Neuron (in vitro differentiated cells): ENCODE data around the gene ISCA2.
"Not testable (repeated sequence)": the region's sequence is repeated elsewhere in the genome, so short reads cannot be mapped to it uniquely, and the experiment has no call there.

Source experiments
- H2AFZ ChIP-seq: one replicate; pipeline ENCODE4 v1.6.1; 2013; ENCODE audit warnings: low read depth, mild to moderate bottlenecking, inconsistent platforms, low read length, moderate library complexity
- H3K27me3 ChIP-seq: one replicate; pipeline ENCODE4 v1.6.1; 2013; ENCODE audit warnings: low read length; ENCODE audit not compliant: insufficient read depth
- H3K36me3 ChIP-seq: one replicate; pipeline ENCODE4 v1.6.1; 2013; ENCODE audit warnings: low read length; ENCODE audit not compliant: insufficient read depth
- H3K4me1 ChIP-seq: one replicate; pipeline ENCODE4 v1.6.1; 2013; ENCODE audit warnings: low read length; ENCODE audit not compliant: insufficient read depth
- H3K4me3 ChIP-seq: 2 replicates; pipeline ENCODE4 v1.5.1; 2013; ENCODE audit warnings: mild to moderate bottlenecking, low read length, moderate library complexity
- H3K9me3 ChIP-seq: one replicate; pipeline ENCODE4 v1.6.1; 2013; ENCODE audit warnings: low read length

The ISCA2 gene

DNA sequence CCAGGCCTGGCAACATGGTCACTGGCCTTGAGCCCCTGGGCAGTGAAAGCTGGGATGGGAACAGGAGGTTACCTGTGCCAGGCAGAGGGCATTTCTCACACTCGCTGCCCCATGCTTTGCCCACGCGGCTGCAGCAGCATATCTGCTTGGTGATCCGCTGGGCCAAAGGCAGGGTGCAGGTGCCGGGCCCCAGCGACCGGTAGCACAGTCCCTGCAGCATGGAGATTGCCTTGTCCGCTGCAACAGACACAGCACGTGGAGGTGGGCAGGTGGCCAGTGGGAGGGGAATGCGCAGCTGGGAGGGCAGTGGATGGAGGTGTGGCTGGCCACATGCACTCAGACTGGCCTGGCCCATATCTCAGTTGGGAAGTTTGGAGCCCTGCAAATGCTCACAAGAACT is 35.3 kb downstream of the ISCA2 start:
- Histone ChIP-seq H3K9me3 (no peaks in the 10 kb centered on the region), H2AFZ (no peak overlapping the region), H3K4me3 (no peak overlapping the region), H3K4me1 (peaks cover 13% of the 10 kb centered on the region), H3K36me3 (no peaks in the 10 kb centered on the region), H3K27me3 (no peaks in the 10 kb centered on the region)

DNA sequence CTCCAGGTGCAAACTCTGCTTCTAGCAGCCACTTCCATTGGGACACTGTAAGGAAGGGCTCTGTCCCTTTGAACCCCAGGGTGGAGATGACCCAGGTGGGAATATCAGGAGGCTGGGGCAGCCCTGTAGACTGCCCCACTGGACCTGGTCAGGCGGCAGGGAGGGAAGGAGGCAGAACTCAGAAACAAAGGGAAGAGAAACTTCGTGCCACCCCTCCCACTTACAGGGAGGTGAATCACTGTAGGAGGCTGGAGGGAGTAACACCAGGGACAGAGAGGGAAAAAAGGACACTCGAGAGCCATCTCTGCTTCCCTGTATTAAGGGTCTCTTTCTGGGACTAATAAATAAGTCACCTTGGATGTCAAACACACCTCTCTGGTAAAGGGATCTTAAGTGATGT is 37.4 kb downstream of the ISCA2 start:
- no peak overlapping the region for H2AFZ ChIP-seq
- no peaks in the 10 kb centered on the region for H3K27me3 ChIP-seq
- H3K4me1 ChIP-seq = peaks cover 8% of the 10 kb centered on the region
- H3K9me3 ChIP-seq = no peaks in the 10 kb centered on the region
- H3K4me3 ChIP-seq = no peak overlapping the region
- H3K36me3 ChIP-seq = no peaks in the 10 kb centered on the region

DNA sequence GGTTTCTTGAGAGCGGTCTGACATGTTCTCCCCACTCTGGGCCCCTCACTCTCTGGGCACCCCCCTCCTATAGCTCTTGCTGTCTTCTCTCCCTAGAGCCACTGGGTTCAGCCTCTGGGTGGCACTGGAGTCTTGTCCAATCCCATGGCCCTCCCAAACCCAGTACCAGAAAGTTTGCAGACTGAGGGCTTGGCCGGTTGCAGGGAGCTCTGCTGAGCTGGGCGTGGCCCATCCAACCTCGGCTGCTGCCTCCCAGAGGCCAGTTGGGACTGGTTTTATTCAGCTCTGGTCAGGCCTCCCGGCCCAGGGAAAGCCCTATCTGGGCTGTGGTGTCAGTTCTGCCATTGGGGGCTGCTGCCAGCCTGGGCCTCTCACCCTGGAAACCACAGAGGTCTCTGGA is 37.9 kb downstream of the ISCA2 start:
- Histone ChIP-seq H3K36me3 (no peaks in the 10 kb centered on the region), H3K27me3 (no peaks in the 10 kb centered on the region), H3K4me1 (peaks cover 8% of the 10 kb centered on the region), H3K4me3 (no peak overlapping the region), H3K9me3 (no peaks in the 10 kb centered on the region), H2AFZ (no peak overlapping the region)

DNA sequence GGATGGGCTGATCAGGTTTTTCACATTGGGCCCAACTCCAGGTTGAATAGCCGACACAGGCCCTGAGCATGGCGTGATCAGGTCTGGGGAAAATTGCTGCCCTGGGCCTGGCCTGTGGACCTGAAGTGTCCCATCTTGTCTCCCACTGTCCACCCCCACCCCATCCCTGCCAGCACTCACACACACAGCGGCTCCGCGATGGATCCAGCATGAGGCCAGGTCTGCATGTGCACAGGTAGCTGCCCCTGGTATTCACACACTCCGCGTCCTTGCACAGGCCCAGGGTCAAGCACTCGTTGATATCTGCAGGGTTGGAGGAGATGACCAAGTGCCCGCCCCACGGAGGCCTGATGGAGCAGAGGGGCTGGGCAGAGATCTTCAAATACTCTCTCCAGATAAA is 38.7 kb downstream of the ISCA2 start:
- H3K36me3 ChIP-seq = no peaks in the 10 kb centered on the region
- H3K9me3 ChIP-seq = no peaks in the 10 kb centered on the region
- H3K4me3 ChIP-seq = no peak overlapping the region
- no peak overlapping the region for H2AFZ ChIP-seq
- peaks cover 8% of the 10 kb centered on the region for H3K4me1 ChIP-seq
- no peaks in the 10 kb centered on the region for H3K27me3 ChIP-seq

DNA sequence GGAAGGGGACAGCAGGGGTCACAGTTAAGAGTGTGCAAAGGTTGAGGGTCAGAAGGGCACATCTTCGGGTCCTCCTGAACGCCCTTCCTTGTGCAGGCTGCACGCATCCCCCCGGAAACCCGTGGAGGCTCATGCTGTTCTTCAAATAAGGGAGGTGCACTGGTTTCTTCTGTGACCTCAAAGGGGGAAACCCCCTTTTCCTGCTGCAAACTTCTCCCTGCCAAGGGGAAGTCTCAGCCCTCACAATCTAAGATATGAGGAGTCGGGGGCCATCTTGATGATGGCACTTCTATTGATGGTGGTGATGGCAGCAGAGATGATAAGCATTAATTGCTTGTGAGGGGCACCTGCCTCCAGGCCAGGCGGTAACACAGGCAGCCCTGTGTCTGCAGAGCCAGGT is 40.0 kb downstream of the ISCA2 start:
- H3K4me3 ChIP-seq = no peak overlapping the region
- no peaks in the 10 kb centered on the region for H3K36me3 ChIP-seq
- no peak overlapping the region for H2AFZ ChIP-seq
- no peaks in the 10 kb centered on the region for H3K27me3 ChIP-seq
- H3K9me3 ChIP-seq = no peaks in the 10 kb centered on the region
- peaks cover 8% of the 10 kb centered on the region for H3K4me1 ChIP-seq

DNA sequence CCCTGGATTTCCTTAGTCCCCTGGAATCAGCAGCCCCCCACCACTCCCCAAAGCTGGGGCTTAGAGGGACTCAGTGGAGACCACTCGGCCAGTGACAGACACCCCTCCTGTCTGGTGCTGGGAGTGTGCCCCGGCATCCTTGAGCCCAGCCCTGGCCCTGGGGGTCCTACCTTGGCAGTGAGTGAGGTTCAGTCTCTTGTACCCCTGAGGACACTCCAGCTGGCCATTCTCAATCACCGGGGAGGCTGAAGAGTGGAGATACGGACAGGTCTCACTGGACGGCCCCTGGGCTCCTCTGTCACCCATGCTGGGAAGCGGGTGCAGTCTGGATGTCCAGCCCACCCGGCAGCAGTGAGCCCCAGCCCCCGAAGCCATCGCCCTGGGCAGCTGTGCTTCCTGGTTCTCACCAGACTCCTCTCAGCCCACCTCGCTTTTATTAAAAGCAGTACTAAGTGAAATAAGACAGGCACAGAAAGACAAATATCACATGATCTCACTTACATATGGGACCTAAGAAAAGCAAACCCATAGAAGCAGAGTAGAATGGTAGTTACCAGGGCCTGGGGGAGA is 42.3 kb downstream of the ISCA2 start:
- Histone ChIP-seq H3K27me3 (no peaks in the 10 kb centered on the region), H3K9me3 (no peaks in the 10 kb centered on the region), H2AFZ (no peak overlapping the region)

DNA sequence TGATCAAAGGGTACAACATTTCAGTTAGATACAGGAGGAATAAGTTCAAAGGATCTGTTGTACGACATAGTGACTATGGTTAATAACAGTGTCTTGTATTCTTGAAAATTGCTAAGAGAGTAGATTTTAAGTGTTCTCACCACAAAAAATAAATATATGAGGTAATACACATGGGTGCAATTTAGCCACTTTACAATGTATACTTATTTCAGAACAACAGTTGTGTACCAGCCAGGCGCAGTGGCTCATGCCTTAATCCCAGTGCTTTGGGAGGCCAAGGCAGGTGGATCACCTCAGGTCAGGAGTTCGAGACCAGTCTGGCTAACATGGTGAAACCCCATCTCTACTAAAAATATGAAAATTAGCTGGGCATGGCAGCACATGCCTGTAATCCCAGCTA is 42.8 kb downstream of the ISCA2 start:
- not testable (repeated sequence) for H3K36me3 ChIP-seq, H3K4me3 ChIP-seq, H2AFZ ChIP-seq, H3K4me1 ChIP-seq, H3K27me3 ChIP-seq, H3K9me3 ChIP-seq

More for the DNA sequence above, 42.3 kb downstream of the ISCA2 start:
- no peaks in the 10 kb centered on the region for H3K36me3 ChIP-seq
- no peak overlapping the region for H3K4me3 ChIP-seq
- H3K4me1 ChIP-seq = peaks cover 8% of the 10 kb centered on the region

DNA sequence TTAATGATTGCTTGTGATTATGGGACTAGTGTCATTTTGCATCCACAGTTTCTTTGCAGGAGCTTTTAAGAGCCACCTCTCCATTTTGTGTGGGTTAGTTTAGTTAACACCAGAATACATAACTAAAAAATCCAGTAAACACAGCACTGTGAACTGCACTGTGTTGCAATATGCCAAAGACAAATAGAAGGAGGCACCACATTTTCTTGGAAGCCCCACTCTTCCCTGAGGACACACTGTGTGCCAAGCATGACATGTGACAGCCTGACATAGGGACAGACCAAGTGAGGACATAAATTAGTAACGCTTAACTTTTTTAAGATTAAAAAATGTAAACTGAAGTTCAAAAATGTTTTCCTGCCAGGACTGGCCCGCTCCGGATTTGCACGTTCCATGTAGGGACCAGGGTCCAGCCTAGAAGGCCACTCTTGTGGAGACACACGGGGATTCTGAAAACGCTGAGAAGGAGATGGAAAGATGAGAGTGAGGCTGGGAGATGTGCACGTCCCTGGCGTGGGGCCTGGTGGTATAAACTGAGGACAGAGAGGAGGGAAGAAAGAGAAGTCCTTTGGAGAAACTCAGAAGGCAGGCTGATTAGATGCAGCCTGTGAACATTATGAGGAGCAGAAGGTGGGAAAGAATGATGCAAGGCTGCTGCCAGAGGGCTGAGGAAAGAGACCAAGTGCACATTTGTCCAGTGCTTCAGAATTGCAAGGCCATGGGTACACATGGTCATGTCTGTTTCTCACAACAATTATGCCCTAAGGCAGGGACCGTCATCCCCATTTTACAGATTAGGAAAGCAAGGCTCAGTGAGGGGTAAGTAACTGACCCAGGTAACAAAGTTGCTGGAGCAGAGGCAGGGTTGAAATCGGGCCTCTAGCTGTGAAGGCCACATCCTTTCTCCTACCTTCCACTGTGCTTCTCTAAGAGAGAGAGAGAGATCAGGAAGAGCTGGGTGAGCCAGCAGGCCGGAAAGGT is 45.1 kb downstream of the ISCA2 start:
- Histone ChIP-seq H3K36me3 (no peaks in the 10 kb centered on the region), H3K4me1 (no peaks in the 10 kb centered on the region), H3K27me3 (peaks cover 5% of the 10 kb centered on the region), H3K4me3 (no peak overlapping the region), H2AFZ (no peak overlapping the region), H3K9me3 (no peaks in the 10 kb centered on the region)

DNA sequence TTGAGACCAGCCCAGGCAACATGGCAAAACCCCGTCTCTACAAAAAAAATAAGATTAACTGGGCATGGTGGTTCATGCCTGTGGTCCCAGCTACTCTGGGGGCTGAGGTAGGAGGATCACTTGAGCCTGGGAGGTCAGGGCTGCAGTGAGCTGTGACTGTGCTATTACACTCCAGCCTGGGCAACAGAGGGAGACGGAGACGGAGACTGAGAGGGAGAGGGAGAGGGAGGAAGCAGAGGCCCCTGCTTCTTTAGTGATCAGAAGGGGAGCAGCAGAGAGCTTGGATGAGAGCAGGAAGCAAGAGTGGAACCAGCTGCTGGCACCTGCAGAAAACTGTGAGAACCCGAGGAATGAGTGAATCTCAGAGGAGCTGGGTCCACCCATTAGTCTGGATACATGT is 45.9 kb downstream of the ISCA2 start:
- no peak overlapping the region for H2AFZ ChIP-seq

DNA sequence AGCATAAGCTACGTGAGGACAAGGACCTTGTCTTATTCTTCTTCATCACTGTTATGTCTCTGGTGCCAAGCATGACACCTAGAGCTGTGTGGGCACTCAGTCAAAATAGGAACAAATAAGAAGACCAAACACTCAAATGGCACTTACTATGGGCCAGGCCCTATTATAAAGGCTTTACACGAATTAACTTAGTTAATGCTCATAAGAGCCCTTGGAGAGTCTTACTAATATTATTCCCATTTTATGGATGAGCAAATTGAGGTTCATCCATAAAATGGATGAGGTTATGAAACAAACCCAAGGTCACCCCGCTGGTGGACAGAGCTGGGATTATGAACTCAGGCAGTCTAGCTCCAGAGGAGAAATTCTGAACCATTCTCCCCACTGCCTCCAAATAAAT is 47.7 kb downstream of the ISCA2 start:
- Histone ChIP-seq H2AFZ (no peak overlapping the region), H3K4me1 (peaks cover 1% of the 10 kb centered on the region), H3K36me3 (no peaks in the 10 kb centered on the region), H3K27me3 (peaks cover 8% of the 10 kb centered on the region), H3K9me3 (no peaks in the 10 kb centered on the region), H3K4me3 (no peak overlapping the region)

More for the DNA sequence above, 45.9 kb downstream of the ISCA2 start:
- no peak overlapping the region for H3K4me3 ChIP-seq
- H3K36me3 ChIP-seq = no peaks in the 10 kb centered on the region
- no peaks in the 10 kb centered on the region for H3K4me1 ChIP-seq
- peaks cover 5% of the 10 kb centered on the region for H3K27me3 ChIP-seq
- H3K9me3 ChIP-seq = no peaks in the 10 kb centered on the region

DNA sequence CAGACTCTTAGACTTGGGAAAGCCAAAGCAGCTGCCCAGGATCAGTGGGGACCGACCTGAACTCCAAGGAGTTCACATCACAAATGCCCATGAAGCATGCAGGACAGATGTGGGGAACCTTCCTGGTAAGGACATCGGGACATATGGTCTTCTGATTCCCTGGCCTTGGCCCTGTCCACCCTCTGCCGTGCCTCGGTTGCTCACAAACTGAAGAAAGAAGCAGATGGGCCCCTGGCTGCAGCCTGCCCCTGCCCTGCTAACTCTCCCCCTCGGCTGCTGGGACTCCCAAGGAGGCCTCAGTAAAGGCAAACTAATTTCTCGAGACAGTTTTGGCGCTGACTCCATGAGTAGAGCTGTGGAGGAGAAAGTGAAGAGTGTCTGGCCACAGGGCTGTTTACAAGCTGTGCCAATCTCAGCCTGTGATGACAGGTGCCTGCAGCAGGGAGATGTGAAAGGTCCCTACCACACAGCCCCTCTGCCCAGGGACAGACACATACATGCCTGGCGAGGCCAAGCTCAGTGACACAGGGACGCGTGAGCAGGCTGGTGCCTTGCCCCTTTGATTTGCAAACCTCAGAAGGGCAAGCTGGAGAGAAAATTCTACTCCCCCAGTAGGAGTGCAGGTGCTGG is 48.6 kb downstream of the ISCA2 start:
- Histone ChIP-seq H3K4me1 (peaks cover 8% of the 10 kb centered on the region), H3K9me3 (no peaks in the 10 kb centered on the region), H3K4me3 (no peak overlapping the region), H3K36me3 (no peaks in the 10 kb centered on the region), H2AFZ (no peak overlapping the region), H3K27me3 (peaks cover 8% of the 10 kb centered on the region)

DNA sequence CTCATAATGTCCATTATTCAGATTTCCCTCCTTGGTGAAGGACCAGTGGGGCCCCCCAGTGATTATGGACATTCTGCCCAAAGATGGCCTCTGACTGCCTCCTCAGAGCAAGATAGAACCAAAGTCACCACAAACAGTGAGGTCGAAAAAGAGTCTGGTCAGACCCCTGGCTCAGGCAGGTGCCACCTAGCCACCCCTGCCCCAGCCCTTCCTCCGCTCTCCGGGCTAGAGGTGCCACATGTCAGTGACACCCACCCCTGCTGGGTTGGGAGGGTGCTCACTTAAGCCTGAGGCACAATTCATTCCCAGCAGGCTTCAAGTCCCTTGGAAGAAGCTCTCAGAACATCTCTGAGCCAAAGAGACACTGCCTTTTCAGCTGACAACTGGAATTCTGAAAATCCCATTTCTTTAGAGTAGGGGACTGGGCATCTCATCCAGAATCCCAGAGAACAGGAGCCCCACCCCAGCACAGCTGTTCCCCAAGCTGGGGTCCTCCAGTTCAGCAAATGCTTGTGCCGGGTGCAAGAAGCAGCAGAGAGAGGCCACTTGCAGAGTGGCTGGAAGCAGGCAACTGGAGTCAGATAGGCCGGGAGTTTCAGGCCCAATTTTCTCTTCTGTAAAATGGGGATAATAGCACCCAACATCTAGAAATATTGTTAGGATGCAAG is 50.3 kb downstream of the ISCA2 start:
- Histone ChIP-seq H3K36me3 (no peaks in the 10 kb centered on the region), H3K27me3 (peaks cover 8% of the 10 kb centered on the region), H3K4me3 (no peak overlapping the region), H3K4me1 (peaks cover 8% of the 10 kb centered on the region), H3K9me3 (no peaks in the 10 kb centered on the region), H2AFZ (no peak overlapping the region)

DNA sequence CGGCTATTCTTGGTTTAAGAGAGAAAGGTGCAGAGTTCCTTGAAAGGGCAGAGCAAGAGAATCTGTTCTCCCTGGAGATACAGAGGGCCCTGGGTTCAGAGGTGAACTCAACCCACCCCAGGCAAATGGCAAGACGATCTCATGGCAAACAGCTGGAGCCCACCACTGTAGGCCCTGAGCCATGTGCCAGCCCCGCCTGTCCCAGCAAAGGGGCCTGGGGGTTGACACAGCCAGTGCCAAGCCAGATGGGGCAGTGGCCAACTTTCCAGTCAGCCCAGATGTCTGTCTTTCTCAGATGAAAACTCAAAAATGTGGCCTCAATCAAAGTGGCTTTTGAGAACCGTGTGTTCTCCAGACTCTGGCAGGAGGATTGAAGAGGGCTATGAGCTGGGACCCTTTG is 51.8 kb downstream of the ISCA2 start:
- no peaks in the 10 kb centered on the region for H3K36me3 ChIP-seq
- H3K27me3 ChIP-seq = peaks cover 8% of the 10 kb centered on the region

More for the DNA sequence above, 51.8 kb downstream of the ISCA2 start:
- H3K4me1 ChIP-seq = peaks cover 8% of the 10 kb centered on the region
- H2AFZ ChIP-seq = no peak overlapping the region
- no peak overlapping the region for H3K4me3 ChIP-seq
- no peaks in the 10 kb centered on the region for H3K9me3 ChIP-seq
